IPS-11a (cell line): ENCODE results near the gene MIER2.
"Not testable (repeated sequence)": the region's sequence is repeated elsewhere in the genome, so short reads cannot be mapped to it uniquely, and the experiment has no call there.

Experiments
- H3K4me3 ChIP-seq: one replicate; pipeline ENCODE4 v1.5.1; 2013; ENCODE audit warnings: low read depth, low read length, control low read depth

The MIER2 gene, protein sequence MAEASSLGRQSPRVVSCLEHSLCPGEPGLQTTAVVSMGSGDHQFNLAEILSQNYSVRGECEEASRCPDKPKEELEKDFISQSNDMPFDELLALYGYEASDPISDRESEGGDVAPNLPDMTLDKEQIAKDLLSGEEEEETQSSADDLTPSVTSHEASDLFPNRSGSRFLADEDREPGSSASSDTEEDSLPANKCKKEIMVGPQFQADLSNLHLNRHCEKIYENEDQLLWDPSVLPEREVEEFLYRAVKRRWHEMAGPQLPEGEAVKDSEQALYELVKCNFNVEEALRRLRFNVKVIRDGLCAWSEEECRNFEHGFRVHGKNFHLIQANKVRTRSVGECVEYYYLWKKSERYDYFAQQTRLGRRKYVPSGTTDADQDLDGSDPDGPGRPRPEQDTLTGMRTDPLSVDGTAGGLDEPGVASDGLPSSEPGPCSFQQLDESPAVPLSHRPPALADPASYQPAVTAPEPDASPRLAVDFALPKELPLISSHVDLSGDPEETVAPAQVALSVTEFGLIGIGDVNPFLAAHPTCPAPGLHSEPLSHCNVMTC

DNA sequence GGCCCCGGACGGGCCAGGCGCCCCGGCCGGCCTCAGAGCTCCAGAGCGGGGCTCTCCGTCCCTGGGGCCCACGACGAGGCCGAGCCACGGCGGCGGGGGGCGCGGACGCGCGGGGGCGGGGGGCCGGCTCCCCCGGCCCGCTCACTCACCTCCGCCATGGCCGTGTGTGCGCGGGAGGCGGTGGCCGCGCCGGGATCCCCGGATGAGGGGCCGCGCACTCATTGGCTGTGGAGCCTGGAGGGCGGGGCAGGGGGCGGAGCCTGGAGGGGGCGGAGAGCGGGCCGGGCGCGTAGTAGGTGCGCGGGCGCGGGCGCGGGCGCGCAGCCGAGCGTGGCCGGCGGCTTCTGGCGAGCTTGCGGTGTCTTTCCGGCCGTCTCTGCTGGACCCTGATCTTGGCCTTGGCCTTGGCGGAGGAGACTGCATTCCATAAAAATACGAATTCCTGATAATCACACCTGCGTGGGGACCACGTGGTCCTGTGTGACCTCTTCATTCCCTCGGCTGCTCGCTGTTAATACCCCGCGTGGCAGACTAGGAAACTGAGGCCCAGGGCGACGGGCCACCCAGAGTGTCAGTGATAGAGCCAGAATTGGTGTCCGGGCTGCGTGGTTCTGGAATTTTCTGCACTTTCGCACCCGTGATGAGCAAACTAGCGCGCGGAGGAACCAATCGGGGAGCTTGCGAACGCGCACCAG lies at the start of gene MIER2:
TSS of gene MIER2 (minus strand) at position 172 of the 695 bp plus-strand sequence. CDS start at position 158, 14 bp downstream.
- H3K4me3 ChIP-seq: peak within 1 kb of the TSS; percentile 56

DNA sequence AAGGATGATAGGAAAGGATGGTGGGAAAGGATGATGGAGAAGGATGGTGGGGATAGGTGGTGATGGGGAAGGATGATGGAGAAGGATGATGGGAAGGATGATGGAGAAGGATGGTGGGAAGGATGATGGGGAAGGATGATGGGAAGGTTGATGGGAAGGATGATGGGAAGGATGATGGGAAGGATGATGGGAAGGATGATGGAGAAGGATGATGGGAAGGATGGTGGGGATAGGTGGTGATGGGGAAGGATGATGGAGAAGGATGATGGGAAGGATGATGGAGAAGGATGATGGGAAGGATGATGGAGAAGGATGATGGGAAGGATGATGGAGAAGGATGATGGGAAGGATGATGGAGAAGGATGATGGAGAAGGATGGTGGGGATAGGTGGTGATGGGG lies 49.0 kb upstream of the MIER2 start:
- not testable (repeated sequence) for H3K4me3 ChIP-seq

DNA sequence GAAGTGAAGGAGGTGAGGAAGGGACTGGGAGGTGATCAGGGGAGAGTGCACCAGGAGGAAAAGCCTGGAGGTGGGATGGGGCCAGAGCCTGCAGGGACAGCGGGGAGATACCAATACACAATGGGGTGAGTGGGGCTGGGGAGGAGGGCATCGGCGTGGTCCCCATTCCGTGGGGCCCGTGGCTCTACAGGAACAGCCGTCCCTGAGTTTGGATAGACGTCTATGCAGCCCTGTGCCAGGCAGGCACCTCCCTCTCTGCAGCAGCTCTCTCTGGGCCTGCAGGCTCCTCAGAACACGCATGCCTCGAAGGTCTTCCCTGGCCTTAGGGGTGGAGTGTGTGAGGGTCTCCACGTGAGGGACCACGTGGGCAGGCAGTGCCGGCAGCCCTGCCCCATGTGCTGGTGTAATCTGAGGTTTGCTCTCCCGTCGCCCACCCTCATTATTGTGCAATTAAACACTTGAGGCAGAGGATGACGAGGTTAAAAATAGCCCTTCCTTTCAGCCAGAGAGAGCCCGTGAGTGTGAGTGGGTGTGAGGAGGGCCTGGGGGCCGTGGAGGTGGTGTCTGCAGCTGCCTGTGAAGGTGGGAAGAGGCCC lies 47.9 kb upstream of the MIER2 start:
- H3K4me3 ChIP-seq: no peak overlapping the region

DNA sequence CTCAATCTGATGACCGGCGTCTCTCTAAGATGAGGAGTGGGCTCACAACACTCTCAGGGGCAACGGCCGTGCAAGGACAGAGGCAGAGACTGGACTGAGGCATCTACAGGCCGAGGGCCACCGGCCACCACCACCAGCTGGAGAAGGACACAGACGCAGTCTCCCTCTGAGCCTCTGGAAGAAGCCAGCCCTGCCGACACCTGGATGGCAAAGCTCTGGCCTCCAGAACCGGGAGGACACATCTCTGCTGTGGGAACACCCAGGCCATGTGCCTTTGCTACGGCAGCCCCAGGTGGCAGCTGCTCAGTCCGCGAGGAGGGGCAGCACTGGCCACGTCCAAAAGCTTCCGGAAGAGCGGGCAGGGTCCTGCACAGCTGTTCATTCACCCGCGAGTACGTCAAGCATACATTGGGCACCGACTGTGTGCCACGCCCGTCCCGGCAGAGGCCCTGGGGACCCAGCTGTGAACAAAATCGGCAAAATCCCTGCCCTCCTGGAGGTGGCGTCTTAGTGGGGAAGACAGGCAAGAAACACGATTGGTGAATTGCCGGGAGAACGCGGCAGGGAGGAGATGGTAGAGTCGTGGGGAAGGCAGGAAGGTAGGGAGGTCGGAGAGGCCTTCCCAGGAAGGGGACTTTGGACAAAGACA lies 47.3 kb upstream of the MIER2 start:
- no peak overlapping the region for H3K4me3 ChIP-seq

DNA sequence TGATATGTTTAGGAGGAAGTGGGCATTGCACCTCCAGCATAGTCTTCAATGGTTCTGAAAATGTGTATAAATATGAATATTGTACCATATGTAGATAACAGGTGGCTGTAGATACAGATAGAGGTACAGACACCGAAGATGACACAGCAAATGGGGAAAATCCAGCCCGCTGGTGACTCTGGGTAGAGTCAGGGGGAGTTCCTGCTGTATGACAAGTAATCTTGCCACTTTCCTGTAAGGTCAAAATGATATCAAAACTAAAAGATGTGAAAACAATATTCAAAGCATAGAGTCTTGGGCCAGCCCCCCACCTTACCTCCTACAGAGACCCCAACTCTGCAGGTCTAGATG lies 46.6 kb upstream of the MIER2 start:
- no peak overlapping the region for H3K4me3 ChIP-seq

DNA sequence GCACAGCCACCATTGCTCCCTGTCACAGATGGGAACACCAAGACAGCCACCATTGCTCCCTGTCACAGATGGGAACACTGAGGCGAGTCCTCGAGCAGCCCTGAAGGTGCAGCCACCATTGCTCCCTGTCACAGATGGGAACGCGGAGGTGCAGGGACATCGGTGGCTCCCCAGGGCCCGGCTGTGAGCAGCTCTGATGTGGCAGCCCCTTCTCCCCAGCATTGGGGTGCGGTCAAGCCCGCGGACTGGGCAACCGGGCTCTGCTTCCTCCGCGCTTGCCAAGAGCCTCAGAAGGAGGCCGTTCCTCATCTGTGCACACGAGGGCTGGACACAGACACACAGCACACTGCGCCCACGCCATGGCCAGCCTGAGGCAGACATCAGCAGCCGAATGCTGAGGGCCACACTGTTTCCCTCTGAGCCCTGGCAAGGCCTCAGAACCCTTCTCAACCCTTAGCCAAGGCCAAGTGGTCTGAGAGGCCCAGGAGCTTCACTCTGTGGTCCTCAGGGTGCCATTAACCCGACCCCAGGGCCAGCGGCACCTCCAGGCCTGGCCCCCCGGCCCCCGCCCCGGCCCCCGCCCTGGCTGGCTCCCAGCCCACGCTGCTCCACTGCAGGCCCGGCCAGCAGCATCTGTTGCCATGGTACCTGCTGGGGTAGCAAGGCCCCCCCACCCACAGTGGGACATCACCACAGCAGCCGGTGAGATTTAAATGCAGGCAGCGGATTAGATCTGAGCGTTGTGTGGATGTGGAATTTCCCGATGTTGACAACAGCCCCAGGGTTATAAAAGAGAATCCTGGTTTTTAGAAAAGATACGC lies 46.0 kb upstream of the MIER2 start:
- no peak overlapping the region for H3K4me3 ChIP-seq

DNA sequence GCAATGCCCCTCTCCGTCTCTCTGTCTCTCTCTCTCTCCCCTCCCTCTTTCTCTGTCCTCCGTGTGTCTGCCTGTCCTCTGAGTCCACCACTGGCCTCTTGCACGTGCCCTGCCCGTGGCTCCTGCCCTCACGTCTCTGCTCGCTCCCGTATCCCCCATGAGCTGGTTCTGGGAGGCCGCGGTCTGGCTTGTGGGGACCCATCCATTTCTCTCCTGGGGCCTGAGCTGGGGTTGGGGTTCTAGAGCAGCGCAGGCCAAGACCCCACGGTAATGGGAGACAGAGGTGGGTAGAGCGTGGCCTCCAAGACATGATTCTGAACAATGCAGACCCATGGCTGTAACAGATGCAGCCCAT lies 45.3 kb upstream of the MIER2 start:
- no peak overlapping the region for H3K4me3 ChIP-seq

DNA sequence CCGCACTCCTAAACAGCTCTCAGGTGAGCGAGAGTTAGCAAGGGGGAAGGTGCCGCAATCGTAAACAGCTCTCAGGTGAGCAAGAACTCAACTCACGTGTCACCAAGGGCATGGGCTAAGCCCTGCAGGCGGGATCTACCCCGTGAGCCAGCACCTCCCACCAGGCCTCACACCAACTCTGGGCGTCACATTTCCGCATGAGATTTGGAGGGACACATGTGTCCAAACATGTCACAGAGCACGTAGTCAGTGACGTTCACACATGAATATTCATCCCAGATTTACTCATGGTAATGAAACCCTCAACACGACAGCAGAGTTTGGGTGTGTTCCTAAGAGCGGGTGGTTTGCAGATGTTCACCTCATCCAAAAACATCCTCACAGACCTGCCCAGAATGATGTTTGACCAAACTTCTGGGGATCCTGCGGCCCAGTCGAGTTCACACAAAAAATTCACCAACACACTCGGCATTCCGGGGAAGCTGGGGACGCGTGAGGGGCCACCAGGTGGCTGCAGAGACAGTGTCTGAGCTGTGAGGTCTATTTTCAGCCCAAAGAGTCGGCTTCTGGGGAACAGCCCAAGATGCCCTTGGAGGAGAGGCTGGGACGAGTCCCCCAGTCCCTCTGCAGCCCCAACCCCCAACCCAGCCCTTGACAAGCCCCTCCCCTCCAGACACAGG lies 44.8 kb upstream of the MIER2 start:
- no peak overlapping the region for H3K4me3 ChIP-seq

DNA sequence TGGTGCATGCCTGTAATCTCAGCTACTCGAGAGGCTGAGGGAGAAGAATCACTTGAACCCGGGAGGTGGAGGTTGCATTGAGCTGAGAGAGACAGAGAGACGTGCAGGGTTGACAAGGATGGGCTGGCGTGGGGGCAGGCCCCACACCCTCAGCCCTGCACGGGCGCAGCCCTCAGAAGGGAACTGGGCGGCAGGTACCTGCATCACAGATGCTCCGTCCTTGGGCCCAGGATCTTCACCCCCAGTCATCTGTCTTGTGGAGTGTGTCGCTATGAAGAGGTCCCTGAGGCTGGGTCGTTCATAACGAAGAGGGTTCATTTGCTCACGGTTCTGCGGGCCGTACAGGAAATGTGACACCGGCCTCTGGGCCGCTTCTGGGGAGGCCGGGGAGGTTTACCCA lies 44.1 kb upstream of the MIER2 start:
- H3K4me3 ChIP-seq: no peak overlapping the region

DNA sequence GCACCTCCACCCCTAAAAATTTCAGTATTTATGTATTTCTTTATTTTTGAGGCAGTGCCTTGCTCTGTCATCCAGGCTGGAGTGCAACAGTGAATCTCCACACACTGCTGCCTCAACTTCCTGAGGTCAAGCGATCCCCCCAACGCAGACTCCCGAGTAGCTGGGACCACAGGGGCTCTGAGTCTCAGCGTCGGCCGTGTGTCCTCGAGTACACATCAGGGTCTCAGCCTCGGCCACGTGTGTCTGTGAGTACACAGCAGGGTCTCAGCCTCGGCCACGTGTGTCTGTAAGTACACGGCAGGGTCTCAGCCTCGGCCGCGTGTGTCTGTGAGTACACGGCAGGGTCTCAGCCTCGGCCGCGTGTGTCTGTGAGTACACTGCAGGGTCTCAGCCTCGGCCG lies 43.2 kb upstream of the MIER2 start:
- no peak overlapping the region for H3K4me3 ChIP-seq

DNA sequence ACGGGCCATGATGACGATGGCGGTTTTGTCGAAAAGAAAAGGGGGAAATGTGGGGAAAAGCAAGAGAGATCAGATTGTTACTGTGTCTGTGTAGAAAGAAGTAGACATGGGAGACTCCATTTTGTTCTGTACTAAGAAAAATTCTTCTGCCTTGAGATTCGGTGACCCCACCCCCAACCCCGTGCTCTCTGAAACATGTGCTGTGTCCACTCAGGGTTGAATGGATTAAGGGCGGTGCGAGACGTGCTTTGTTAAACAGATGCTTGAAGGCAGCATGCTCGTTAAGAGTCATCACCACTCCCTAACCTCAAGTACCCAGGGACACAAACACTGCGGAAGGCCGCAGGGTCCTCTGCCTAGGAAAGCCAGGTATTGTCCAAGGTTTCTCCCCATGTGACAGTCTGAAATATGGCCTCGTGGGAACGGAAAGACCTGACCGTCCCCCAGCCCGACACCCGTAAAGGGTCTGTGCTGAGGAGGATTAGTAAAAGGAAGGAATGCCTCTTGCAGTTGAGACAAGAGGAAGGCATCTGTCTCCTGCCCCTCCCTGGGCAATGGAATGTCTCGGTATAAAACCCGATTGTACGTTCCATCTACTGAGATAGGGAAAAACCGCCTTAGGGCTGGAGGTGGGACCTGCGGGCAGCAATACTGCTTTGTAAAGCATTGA lies 42.2 kb upstream of the MIER2 start:
- H3K4me3 ChIP-seq: not testable (repeated sequence)

DNA sequence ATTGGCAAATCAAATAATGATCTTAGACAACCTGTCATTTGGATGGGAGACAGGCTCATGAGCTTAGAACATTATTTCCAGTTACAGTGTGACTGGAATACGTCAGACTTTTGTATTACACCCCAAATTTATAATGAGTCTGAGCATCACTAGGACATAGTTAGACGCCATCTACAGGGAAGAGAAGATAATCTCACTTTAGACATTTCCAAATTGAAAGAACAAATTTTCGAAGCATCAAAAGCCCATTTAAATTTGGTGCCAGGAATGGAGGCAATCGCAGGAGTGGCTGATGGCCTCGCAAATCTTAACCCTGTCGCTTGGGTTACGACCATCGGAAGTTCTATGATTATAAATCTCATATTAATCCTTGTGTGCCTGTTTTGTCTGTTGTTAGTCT lies 41.6 kb upstream of the MIER2 start:
- not testable (repeated sequence) for H3K4me3 ChIP-seq

DNA sequence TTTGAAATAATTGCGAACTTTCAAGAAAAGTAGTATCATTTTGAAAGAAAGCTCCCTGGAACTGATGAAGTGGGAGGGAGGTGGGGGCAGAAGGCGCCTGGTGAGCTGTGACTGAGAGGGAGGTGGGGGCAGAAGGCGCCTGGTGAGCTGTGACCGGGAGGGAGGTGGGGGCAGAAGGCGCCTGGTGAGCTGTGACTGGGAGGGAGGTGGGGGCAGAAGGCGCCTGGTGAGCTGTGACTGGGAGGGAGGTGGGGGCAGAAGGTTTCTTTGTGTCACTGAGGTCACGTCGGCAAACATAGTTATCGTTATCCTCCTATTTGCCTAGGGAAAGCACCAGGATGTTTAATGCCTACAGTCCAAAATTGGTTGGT lies 40.2 kb upstream of the MIER2 start:
- H3K4me3 ChIP-seq: no peak overlapping the region

DNA sequence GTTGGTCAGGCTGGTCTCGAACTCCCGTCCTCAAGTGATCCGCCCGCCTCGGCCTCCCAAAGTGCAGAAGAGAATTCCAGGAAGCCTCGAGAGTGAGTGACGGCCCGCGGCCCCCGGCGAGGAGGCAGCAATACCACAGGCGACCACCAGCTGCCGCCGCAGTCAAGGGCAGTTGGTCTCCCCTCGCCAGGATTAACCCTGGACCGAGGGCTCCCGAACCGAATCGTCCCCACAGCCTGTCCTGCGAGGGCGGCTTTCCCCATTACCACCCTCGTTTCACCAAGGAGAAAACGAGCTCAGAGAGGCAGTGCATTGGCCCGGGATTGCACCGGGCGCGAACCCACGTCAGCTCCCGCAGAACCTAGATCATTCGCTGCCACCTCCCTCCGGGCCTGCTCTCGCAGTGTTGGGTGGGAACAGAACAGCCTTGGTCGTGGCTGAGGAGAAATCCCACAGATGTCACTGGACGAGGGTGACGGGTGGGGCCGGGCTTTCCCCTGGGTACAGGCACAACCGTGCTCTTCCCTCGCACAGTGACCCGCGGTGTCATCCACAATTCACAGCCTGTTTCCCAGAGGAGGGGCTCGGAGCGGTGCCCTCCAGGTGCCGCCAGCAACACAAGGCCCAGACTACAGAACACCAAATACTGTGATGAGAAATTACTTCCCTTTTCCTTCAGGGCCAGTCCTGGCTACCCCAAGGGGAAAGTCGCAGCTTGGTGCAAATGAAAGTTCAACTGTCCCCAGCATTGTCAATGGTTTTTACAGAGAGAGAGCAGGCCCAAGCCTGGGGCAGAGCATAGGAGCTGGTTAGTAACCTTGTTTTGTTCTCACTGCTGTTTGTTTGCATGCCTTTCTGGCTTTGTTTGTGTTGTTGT lies 39.6 kb upstream of the MIER2 start:
- no peak overlapping the region for H3K4me3 ChIP-seq

DNA sequence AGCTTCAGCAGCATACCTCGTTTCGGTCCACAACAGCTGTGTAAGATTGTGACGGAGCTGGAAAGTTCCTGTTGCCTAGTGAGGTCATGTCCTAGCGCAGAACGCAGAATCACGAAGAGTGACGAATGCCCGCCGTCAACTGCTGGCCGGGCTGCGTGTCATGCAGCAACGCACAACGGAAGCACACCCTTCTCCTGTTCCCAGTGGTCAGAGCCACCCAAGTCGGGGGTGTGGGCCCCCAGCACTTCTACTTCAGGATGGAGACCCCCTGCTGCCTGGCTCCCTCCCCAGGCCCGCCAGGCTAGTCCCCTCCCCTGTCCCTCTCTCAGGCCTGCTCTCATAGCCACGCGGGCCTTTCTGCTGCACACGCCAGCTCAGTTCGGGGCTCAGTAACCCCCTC lies 38.4 kb upstream of the MIER2 start:
- H3K4me3 ChIP-seq: no peak overlapping the region

DNA sequence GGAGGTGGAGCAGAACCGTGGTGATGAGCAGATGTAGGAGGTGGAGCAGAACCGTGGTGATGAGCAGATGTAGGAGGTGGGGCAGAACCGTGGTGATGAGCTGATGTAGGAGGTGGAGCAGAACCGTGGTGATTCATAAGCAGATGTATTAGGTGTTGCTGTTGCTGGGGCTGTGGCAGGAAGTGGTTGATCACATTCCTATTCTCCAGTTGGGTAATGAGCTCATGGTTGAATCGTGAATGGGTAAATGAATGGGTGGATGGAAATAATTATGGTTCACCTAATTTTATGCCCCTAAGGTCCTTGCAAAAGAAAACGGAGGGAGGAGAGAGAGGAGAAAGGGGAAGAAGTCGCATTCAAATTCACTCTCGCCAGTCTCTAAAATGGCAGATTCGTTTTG lies 38.0 kb upstream of the MIER2 start:
- H3K4me3 ChIP-seq: not testable (repeated sequence)

DNA sequence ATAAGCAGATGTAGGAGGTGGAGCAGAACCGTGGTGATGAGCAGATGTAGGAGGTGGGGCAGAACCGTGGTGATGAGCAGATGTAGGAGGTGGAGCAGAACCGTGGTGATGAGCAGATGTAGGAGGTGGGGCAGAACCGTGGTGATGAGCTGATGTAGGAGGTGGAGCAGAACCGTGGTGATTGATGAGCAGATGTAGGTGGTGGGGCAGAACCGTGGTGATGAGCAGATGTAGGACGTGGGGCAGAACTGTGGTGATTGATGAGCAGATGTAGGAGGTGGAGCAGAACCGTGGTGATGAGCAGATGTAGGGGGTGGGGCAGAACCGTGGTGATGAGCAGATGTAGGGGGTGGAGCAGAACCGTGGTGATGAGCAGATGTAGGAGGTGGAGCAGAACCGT lies 37.3 kb upstream of the MIER2 start:
- not testable (repeated sequence) for H3K4me3 ChIP-seq

DNA sequence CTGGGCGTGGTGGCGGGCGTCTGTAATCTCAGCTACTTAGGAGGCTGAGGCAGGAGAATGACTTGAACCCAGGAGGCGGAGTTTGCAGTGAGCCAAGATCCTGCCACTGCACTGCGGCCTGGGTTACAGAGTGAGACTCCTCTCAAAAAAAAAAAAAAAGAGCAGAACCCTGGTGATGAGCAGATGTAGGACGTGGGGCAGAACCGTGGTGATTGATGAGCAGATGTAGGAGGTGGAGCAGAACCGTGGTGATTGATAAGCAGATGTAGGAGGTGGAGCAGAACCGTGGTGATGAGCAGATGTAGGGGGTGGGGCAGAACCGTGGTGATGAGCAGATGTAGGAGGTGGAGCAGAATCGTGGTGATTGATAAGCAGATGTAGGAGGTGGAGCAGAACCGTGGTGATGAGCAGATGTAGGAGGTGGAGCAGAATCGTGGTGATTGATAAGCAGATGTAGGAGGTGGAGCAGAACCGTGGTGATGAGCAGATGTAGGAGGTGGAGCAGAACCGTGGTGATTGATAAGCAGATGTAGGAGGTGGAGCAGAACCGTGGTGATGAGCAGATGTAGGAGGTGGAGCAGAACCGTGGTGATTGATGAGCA lies 36.1 kb upstream of the MIER2 start:
- not testable (repeated sequence) for H3K4me3 ChIP-seq
